DND-41 (cell line): ENCODE data around the gene CLTA.

Experiments used
- ATAC-seq: fragments of 200-7000 bp; cut with Tn5 transposase; 3 replicates; pipeline ENCODE4 v1.9.1; 2021; ENCODE audit warnings: low read depth; ENCODE audit not compliant: insufficient read depth
- DNase-seq: peaks from one replicate; pipeline ENCODE4 v3.0.0-alpha.2; 2020
- H2AFZ ChIP-seq: 2 replicates; pipeline ENCODE4 v1.6.0; 2012; ENCODE audit warnings: low read depth, low read length
- H3K27ac ChIP-seq: 2 replicates; pipeline ENCODE4 v1.5.1; 2012; ENCODE audit warnings: low read length, inconsistent platforms
- H3K27me3 ChIP-seq: fragments of 200-600 bp; sonication (generic); 2 replicates; pipeline ENCODE4 v1.6.0; 2012; ENCODE audit warnings: low read length, mild to moderate bottlenecking, inconsistent platforms; ENCODE audit not compliant: insufficient read depth, poor library complexity
- H3K36me3 ChIP-seq: 2 replicates; pipeline ENCODE4 v1.5.1; 2012; ENCODE audit warnings: low read length, inconsistent platforms; ENCODE audit not compliant: insufficient read depth
- H3K4me1 ChIP-seq: 2 replicates; pipeline ENCODE4 v1.5.1; 2012; ENCODE audit warnings: mild to moderate bottlenecking, low read length; ENCODE audit not compliant: insufficient read depth
- H3K4me2 ChIP-seq: 2 replicates; pipeline ENCODE4 v1.6.0; 2012; ENCODE audit warnings: mild to moderate bottlenecking, moderate library complexity, low read length, inconsistent platforms; ENCODE audit not compliant: insufficient read depth
- H3K4me3 ChIP-seq, 2 experiments: fragments of 200-600 bp in 1 of 2; shearing (Covaris generic) in 1 of 2; 2 replicates each; pipeline ENCODE4 v1.5.1; 2012 to 2016; ENCODE audit warnings: inconsistent platforms in 2 of 2, low read length in 2 of 2, mild to moderate bottlenecking in 2 of 2, low read depth in 1 of 2, moderate library complexity in 1 of 2
- H3K79me2 ChIP-seq: 2 replicates; pipeline ENCODE4 v1.6.0; 2012; ENCODE audit warnings: low read length, inconsistent platforms; ENCODE audit not compliant: insufficient read depth
- H3K9ac ChIP-seq: 2 replicates; pipeline ENCODE4 v1.6.0; 2012; ENCODE audit warnings: low read depth, mild to moderate bottlenecking, inconsistent platforms, low read length, moderate library complexity
- H3K9me3 ChIP-seq: 2 replicates; pipeline ENCODE4 v1.5.1; 2012; ENCODE audit warnings: low read length, moderate library complexity, mild to moderate bottlenecking, inconsistent platforms; ENCODE audit not compliant: insufficient read depth, severe bottlenecking
- H4K20me1 ChIP-seq: 2 replicates; pipeline ENCODE4 v1.6.0; 2012; ENCODE audit warnings: low read length; ENCODE audit not compliant: insufficient read depth
- CTCF ChIP-seq: IDR thresholded peaks from 2 replicates; pipeline ENCODE4 v1.5.1; 2012; ENCODE audit warnings: borderline replicate concordance, low read length, moderate library complexity, mild to moderate bottlenecking; ENCODE audit not compliant: poor library complexity, severe bottlenecking; ENCODE audit errors: extremely low read depth
- EZH2 ChIP-seq: IDR thresholded peaks from 3 replicates; pipeline ENCODE4 v1.6.1; 2012; ENCODE audit warnings: borderline replicate concordance, low read depth, mild to moderate bottlenecking, moderate library complexity, low read length, inconsistent platforms; ENCODE audit not compliant: severe bottlenecking

The CLTA gene

GRCh38 chr9:36161187-36161586 is 29.5 kb upstream of the CLTA start:
- no peak for TF ChIP-seq EZH2
- no peak for TF ChIP-seq CTCF
- H2AFZ ChIP-seq: no peak overlapping the region
- no peak overlapping the region for H3K27ac ChIP-seq
- no peaks in the 10 kb centered on the region for H3K79me2 ChIP-seq
- H3K4me2 ChIP-seq: no peak overlapping the region
- no peak for DNase-seq
- no peaks in the 10 kb centered on the region for H4K20me1 ChIP-seq
- peaks cover 1% of the 10 kb centered on the region for H3K4me1 ChIP-seq
- ATAC-seq: no peak
- no peaks in the 10 kb centered on the region for H3K27me3 ChIP-seq
- H3K4me3 ChIP-seq: no peak overlapping the region
- peaks cover 5% of the 10 kb centered on the region for H3K9me3 ChIP-seq
- H3K36me3 ChIP-seq: no peaks in the 10 kb centered on the region
- no peak overlapping the region for H3K9ac ChIP-seq

- Histone ChIP-seq H3K27ac (no peak overlapping the region), H4K20me1 (no peaks in the 10 kb centered on the region), H3K4me3 (no peak overlapping the region), H3K9ac (no peak overlapping the region), H3K27me3 (no peaks in the 10 kb centered on the region), H3K4me2 (no peak overlapping the region), H3K9me3 (no peaks in the 10 kb centered on the region), H2AFZ (no peak overlapping the region), H3K79me2 (no peaks in the 10 kb centered on the region), H3K4me1 (peaks cover 8% of the 10 kb centered on the region), H3K36me3 (no peaks in the 10 kb centered on the region)
- no peak for DNase-seq
- TF ChIP-seq EZH2 (no peak), CTCF (no peak)
- no peak for ATAC-seq
Measured at GRCh38 chr9:36162211-36162738, 28.4 kb upstream of the CLTA start.

GRCh38 chr9:36163049-36163785 is 27.5 kb upstream of the CLTA start:
- Histone ChIP-seq H3K4me1 (peaks cover 8% of the 10 kb centered on the region), H4K20me1 (no peaks in the 10 kb centered on the region), H3K4me3 (no peak overlapping the region), H3K27ac (no peak overlapping the region), H2AFZ (no peak overlapping the region), H3K36me3 (no peaks in the 10 kb centered on the region), H3K79me2 (no peaks in the 10 kb centered on the region), H3K9ac (no peak overlapping the region), H3K9me3 (no peaks in the 10 kb centered on the region), H3K27me3 (no peaks in the 10 kb centered on the region), H3K4me2 (no peak overlapping the region)
- ATAC-seq: no peak
- TF ChIP-seq CTCF: no peak
- no peak for TF ChIP-seq EZH2
- no peak for DNase-seq
